Panc1 (cell line): Measurements from ENCODE around the gene ESR1. TPM values are rescaled to one million over a fixed set of nuclear protein-coding genes. Genes with fewer than 3 reads are reported as not detected.

Experiments
- ATAC-seq: fragments of 200-7000 bp; cut with Tn5 transposase; 2 replicates; pipeline ENCODE4 v1.9.1; 2020; ENCODE audit warnings: mild to moderate bottlenecking, moderate library complexity
- BruUV-seq: library from RNA; stranded (reverse); fragments of 400-500 nt; replicated peaks from 2 replicates; lab custom pipeline; 2021; lab: Mats Ljungman, UMichigan
- CTCF ChIA-PET: fragments of 300-600 bp; sonication (Branson Sonifier 250); formaldehyde crosslinking; loops from one replicate; lab custom pipeline; 2022; ENCODE audit warnings: antibody characterized with exemption; lab: Charles Lee
- POLR2A ChIA-PET: fragments of 300-600 bp; sonication (Branson Sonifier 250); formaldehyde crosslinking; loops from one replicate; lab custom pipeline; 2022; ENCODE audit warnings: antibody characterized with exemption; lab: Charles Lee
- DNase-seq: peaks from one replicate; pipeline ENCODE4 v3.0.0-alpha.2; 2010; ENCODE audit warnings: low read depth, low spot score
- H3K27ac ChIP-seq: 2 replicates; pipeline ENCODE4 v1.5.1; 2011; ENCODE audit warnings: mild to moderate bottlenecking, low read length, inconsistent platforms
- H3K27me3 ChIP-seq: fragments of 200-500 bp; sonication (Bioruptor generic); 2 replicates; pipeline ENCODE4 v1.6.0; 2014; ENCODE audit warnings: low read length, inconsistent platforms; ENCODE audit not compliant: control insufficient read depth, insufficient read depth
- H3K36me3 ChIP-seq: fragments of 200-500 bp; sonication (Bioruptor generic); 2 replicates; pipeline ENCODE4 v1.5.1; 2014; ENCODE audit warnings: inconsistent platforms, mild to moderate bottlenecking, low read length, moderate library complexity; ENCODE audit not compliant: control insufficient read depth, insufficient read depth
- H3K4me1 ChIP-seq: 2 replicates; pipeline ENCODE4 v1.5.1; 2011; ENCODE audit warnings: inconsistent platforms, mild to moderate bottlenecking, low read length, moderate library complexity; ENCODE audit not compliant: control insufficient read depth, insufficient read depth
- H3K4me3 ChIP-seq, 2 experiments: 2 replicates each; pipeline ENCODE4 v1.5.1; 2011 to 2012; ENCODE audit warnings: low read depth in 2 of 2, low read length in 2 of 2, mild to moderate bottlenecking in 2 of 2, inconsistent platforms in 1 of 2, moderate library complexity in 1 of 2
- H3K9me3 ChIP-seq: fragments of 200-500 bp; sonication (Bioruptor generic); 2 replicates; pipeline ENCODE4 v1.5.1; 2014; ENCODE audit warnings: low read depth, mild to moderate bottlenecking, inconsistent platforms, low read length, moderate library complexity; ENCODE audit not compliant: control insufficient read depth, insufficient read depth
- POLR2AphosphoS5 ChIP-seq: IDR thresholded peaks from 2 replicates; pipeline ENCODE4 v1.6.1; 2012; ENCODE audit warnings: mild to moderate bottlenecking, low read depth, low read length, moderate library complexity
- SIN3A ChIP-seq: IDR thresholded peaks from 2 replicates; pipeline ENCODE4 v1.6.1; 2012; ENCODE audit warnings: low read depth, mild to moderate bottlenecking, low read length, moderate library complexity, borderline replicate concordance; ENCODE audit not compliant: insufficient read depth
- TCF7L2 ChIP-seq: IDR thresholded peaks from 2 replicates; pipeline ENCODE4 v1.6.1; 2011; ENCODE audit warnings: mild to moderate bottlenecking, low read depth, low read length, inconsistent platforms
- in situ Hi-C: cut with HindIII; loops from 2 replicates; pipeline ENCODE4 v1.10.0; 2016; ENCODE audit warnings: low sequenced_read_pairs, low pct_unique_long_range_greater_than_20kb
- intact Hi-C: fragments of 100-400 bp; cut with micrococcal nuclease; formaldehyde crosslinking; loops from one replicate; pipeline ENCODE4 v1.10.0; 2022; ENCODE audit not compliant: unreplicated experiment
- total RNA-seq: library from RNA; stranded (reverse); gene quantifications from one replicate; pipeline ENCODE4 v1.2.1, GENCODE V29; 2021; ENCODE audit not compliant: unreplicated experiment
- TF ChIP-seq, protein P1 (sequence below): fragments of 450-650 bp; IDR thresholded peaks from 2 replicates; pipeline ENCODE4 v1.5.1; 2017; ENCODE audit warnings: mild to moderate bottlenecking
- TF ChIP-seq, protein P2 (sequence below), 2 experiments: IDR thresholded peaks; 2 replicates each; pipeline ENCODE4 v1.6.1; 2011 to 2012; ENCODE audit warnings: low read depth in 2 of 2, control low read depth in 1 of 2, low read length in 1 of 2, mild to moderate bottlenecking in 1 of 2, moderate library complexity in 1 of 2; ENCODE audit not compliant: insufficient read depth in 1 of 2

Gene ESR1
- total RNA-seq, 1 experiment from 2014 or later = 0.03 TPM

DNA sequence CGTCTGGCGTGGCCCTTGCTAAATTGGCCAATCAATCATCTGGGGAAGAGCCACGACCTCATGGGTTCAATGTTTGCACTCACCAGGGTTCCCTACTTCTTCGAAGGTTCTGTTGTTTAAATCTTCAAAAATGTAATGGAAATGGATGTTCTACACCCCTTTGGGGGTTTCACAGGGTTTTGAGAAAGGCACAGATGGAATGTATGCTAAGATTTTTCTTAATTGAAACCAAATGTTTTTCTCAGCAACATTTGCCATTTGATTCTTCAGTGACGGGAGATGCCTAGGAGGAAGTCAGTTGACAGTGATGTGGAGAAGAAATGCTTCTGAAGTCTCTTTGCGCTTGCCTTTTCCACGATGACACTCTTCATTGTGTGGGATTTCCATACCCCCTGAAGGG is 312.3 kb downstream of the ESR1 start:
- no TSS peak for BruUV-seq
- ChIA-PET POLR2A (no interaction called here), CTCF (no interaction called here)
- Histone ChIP-seq H3K27me3 (no peaks in the 10 kb centered on the region), H3K4me3 (no peak overlapping the region), H3K27ac (no peak overlapping the region), H3K4me1 (no peaks in the 10 kb centered on the region), H3K9me3 (no peaks in the 10 kb centered on the region), H3K36me3 (no peaks in the 10 kb centered on the region)
- ATAC-seq (no peak), DNase-seq (no peak)
- intact Hi-C loops = no loop called here
- TF ChIP-seq, protein P1, sequence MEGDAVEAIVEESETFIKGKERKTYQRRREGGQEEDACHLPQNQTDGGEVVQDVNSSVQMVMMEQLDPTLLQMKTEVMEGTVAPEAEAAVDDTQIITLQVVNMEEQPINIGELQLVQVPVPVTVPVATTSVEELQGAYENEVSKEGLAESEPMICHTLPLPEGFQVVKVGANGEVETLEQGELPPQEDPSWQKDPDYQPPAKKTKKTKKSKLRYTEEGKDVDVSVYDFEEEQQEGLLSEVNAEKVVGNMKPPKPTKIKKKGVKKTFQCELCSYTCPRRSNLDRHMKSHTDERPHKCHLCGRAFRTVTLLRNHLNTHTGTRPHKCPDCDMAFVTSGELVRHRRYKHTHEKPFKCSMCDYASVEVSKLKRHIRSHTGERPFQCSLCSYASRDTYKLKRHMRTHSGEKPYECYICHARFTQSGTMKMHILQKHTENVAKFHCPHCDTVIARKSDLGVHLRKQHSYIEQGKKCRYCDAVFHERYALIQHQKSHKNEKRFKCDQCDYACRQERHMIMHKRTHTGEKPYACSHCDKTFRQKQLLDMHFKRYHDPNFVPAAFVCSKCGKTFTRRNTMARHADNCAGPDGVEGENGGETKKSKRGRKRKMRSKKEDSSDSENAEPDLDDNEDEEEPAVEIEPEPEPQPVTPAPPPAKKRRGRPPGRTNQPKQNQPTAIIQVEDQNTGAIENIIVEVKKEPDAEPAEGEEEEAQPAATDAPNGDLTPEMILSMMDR = no peak
- TF ChIP-seq TCF7L2 (no peak), SIN3A (no peak), POLR2AphosphoS5 (no peak)
- TF ChIP-seq, protein P2, sequence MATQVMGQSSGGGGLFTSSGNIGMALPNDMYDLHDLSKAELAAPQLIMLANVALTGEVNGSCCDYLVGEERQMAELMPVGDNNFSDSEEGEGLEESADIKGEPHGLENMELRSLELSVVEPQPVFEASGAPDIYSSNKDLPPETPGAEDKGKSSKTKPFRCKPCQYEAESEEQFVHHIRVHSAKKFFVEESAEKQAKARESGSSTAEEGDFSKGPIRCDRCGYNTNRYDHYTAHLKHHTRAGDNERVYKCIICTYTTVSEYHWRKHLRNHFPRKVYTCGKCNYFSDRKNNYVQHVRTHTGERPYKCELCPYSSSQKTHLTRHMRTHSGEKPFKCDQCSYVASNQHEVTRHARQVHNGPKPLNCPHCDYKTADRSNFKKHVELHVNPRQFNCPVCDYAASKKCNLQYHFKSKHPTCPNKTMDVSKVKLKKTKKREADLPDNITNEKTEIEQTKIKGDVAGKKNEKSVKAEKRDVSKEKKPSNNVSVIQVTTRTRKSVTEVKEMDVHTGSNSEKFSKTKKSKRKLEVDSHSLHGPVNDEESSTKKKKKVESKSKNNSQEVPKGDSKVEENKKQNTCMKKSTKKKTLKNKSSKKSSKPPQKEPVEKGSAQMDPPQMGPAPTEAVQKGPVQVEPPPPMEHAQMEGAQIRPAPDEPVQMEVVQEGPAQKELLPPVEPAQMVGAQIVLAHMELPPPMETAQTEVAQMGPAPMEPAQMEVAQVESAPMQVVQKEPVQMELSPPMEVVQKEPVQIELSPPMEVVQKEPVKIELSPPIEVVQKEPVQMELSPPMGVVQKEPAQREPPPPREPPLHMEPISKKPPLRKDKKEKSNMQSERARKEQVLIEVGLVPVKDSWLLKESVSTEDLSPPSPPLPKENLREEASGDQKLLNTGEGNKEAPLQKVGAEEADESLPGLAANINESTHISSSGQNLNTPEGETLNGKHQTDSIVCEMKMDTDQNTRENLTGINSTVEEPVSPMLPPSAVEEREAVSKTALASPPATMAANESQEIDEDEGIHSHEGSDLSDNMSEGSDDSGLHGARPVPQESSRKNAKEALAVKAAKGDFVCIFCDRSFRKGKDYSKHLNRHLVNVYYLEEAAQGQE (IDR thresholded peaks at IDR 0.05; ENCODE audit: insufficient read depth in 1 of 2, low read depth in 2 of 2, low read length in 1 of 2) = no peak
- in situ Hi-C loops = no loop called here

DNA sequence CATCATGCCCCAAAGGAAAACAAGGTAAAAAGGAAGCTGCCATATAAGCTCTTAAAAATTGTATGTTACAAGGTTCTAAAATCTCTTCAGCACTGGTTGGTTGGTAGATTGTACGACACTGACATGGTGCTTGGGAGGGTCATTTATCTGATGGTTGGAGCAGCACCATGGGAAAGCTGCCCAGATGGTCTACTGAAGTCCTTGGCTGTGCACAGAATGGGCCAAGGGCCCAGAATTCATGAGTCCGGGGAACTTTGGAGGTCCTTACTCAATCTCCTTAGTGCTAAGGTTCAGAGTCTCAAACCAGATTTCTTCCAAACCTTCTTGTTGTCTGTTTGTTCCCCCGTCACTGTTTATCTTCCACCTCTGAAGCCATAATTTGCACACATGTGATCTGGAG is 314.4 kb downstream of the ESR1 start:
- in situ Hi-C loops (no loop called here), intact Hi-C loops (no loop called here)
- ChIA-PET CTCF (no interaction called here), POLR2A (no interaction called here)
- Histone ChIP-seq H3K9me3 (no peaks in the 10 kb centered on the region), H3K4me1 (no peaks in the 10 kb centered on the region), H3K36me3 (no peaks in the 10 kb centered on the region), H3K27ac (no peak overlapping the region), H3K27me3 (no peaks in the 10 kb centered on the region), H3K4me3 (no peak overlapping the region)
- ATAC-seq = no peak
- no peak for TF ChIP-seq SIN3A
- TF ChIP-seq, protein P1 = no peak
- TF ChIP-seq, protein P2 (IDR thresholded peaks at IDR 0.05; ENCODE audit: insufficient read depth in 1 of 2, low read depth in 2 of 2, low read length in 1 of 2) = no peak
- no peak for TF ChIP-seq TCF7L2
- TF ChIP-seq POLR2AphosphoS5 = no peak
- no TSS peak for BruUV-seq
- DNase-seq = no peak
